Suprapubic skin (tissue), 4 donors: Measurements from ENCODE around the gene ABLIM2.

Source experiments
- POLR2A ChIP-seq, 2 donors: fragments of 450-650 bp; IDR thresholded peaks; one replicate each; pipeline ENCODE4 v1.6.1; 2017; ENCODE audit warnings: antibody characterized with exemption in 2 of 2, mild to moderate bottlenecking in 2 of 2, moderate library complexity in 2 of 2
- POLR2AphosphoS5 ChIP-seq, 3 donors: sonication (generic); formaldehyde crosslinking; IDR thresholded peaks; one replicate each; pipeline ENCODE4 v1.6.1; 2017; ENCODE audit warnings: antibody characterized with exemption in 3 of 3
- TF ChIP-seq, protein P1 (sequence below), 2 donors: fragments of 200-600 bp in 1 of 2; fragments of 450-650 bp in 1 of 2; sonication (generic) in 1 of 2; IDR thresholded peaks; one replicate each; pipeline ENCODE4 v1.5.1; 2016 to 2019; ENCODE audit warnings: antibody characterized with exemption in 2 of 2, mild to moderate bottlenecking in 1 of 2, moderate library complexity in 1 of 2

DNA sequence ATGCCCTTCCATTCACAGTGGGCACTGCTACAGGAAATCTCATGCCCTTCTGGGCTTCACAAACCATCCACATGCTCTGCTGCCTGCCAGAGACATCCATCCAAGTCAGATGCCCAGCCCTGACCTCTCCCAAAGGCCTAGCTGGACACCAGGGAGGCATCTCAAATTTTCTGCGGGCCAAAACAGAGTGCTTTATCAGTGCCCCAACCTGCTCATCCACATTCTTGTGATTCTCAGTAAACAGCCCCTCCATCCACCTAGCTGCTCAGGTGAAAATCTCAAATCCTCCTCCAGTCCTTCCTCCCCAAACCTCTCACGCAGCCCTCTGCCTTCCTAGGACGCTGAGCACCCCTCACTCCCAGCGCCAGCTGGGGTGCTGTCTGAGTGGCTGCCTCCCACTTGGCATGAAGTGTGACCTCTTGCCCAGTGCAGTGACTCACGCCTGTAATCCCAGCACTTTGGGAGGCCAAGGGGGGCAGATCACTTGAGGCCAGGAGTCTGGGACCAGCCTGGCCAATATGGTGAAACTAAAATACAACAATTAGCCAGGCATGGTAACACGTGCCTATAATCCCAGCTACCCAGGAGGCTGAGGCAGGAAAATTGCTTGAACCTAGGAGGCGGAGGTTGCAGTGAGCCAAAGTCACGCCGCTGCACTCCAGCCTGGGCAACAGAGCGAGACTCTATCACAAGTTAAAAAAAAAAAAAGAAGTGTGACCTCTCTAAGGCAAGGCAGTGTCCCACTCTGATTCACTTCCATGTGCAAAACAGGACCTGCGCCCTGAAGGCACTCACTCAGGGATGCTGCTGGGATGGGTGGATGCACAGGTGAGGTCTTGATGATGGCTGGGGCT lies 217.3 kb downstream of the ABLIM2 start:
- TF ChIP-seq, protein P1, sequence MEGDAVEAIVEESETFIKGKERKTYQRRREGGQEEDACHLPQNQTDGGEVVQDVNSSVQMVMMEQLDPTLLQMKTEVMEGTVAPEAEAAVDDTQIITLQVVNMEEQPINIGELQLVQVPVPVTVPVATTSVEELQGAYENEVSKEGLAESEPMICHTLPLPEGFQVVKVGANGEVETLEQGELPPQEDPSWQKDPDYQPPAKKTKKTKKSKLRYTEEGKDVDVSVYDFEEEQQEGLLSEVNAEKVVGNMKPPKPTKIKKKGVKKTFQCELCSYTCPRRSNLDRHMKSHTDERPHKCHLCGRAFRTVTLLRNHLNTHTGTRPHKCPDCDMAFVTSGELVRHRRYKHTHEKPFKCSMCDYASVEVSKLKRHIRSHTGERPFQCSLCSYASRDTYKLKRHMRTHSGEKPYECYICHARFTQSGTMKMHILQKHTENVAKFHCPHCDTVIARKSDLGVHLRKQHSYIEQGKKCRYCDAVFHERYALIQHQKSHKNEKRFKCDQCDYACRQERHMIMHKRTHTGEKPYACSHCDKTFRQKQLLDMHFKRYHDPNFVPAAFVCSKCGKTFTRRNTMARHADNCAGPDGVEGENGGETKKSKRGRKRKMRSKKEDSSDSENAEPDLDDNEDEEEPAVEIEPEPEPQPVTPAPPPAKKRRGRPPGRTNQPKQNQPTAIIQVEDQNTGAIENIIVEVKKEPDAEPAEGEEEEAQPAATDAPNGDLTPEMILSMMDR (IDR thresholded peaks at IDR 0.05), result no peak
- TF ChIP-seq POLR2AphosphoS5 (IDR thresholded peaks at IDR 0.05), result no peak
- no peak for TF ChIP-seq POLR2A (IDR thresholded peaks at IDR 0.05)
